Purkinje cell (primary cell): ENCODE measurements around the gene NFS1. TPM values are rescaled to one million over a fixed set of nuclear protein-coding genes. Genes with fewer than 3 reads are reported as not detected.

ENCODE experiments used
- polyA plus RNA-seq: library from polyadenylated mRNA; unstranded; fragments of >200 nt; fragmentation: Nextera tagmentation; gene quantifications from 2 replicates; pipeline ENCODE4 v1.2.1, GENCODE V29; 2014

NFS1 gene
- polyA plus RNA-seq, result 61.6 and 97.9 TPM in 2 replicates

DNA sequence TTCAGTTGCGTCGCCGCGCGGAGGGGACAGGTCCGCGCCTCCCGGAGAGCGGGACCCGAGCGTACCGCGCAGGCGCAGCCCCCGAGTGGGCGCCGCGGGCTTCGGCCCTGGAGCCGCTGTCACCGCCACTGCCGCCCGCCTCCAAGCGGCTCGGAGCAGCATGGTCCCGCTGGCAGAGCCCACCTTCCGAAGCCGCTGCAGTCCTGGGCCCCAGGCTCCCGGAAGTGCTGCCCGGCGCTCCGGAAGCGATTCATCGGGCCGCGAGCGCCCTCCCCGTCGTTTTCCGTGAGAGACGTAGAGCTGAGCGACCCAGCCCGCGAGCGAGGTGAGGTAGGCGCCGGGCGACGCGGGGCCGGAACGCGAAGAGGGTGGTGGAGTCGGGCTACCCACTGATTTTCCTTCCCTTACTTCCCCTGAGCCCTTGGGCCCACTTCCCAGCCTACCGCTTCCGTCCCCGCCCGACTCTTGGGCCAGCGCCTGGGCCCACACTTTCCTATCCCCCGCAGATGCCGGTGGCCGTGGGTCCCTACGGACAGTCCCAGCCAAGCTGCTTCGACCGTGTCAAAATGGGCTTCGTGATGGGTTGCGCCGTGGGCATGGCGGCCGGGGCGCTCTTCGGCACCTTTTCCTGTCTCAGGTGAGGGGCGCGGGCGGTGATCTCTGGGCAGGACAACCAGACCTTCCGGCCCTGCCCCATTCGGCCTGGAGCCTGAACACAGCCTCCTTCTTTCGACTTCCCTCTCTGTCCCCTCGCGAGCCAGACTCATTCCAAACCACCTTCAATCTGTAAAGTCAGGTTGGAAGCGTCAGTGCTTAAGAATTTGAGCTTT lies at the start of gene NFS1, which contains the start of gene ROMO1:
Gene NFS1 (minus strand): TSS at position 226 of the 830 bp plus-strand sequence. CDS start 64 bp downstream, at position 162.
Gene ROMO1 (plus strand): TSS at position 279 of the 830 bp plus-strand sequence. CDS start 228 bp downstream, at position 507.

DNA sequence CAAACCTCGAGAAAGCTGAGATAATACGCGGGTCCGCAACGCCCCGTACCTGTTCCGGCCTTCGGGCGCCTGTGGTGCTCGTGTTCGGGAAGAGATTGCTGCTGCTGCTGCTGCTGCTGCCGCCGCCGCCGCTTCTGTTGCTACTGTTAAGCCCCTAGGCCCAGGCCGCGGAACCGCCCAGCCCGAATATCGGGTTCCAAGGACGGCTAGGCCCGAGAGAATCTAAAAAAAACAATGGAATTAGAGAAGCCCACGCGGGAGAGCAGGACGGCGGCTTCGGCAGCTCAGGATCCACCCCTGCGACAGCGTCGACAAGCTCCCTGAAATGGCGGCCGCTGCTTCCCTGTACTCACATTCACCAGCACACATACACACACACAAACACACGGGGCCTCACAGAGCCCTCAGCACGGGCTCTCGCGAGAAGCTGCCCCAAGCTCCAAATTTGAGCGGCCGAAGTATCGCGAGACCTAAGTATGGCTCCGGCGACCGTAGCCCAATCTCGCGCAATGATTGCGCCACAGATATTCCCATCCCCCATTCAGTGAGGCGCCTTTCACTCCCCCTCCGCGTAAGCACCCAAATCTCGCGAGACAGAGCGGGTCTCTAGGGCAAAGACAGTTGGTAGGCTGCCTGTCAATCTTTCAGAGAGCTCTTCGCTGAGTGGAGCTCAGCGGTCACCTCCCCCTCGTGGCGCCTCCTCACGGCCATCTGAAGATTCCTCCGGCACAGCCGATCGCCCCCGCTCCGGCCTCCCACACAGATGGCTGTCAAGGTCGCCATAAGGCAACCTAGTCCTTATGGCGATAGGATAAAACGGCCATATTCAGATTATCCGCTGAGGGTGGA lies 43.0 kb upstream of the NFS1 start, which contains the start of gene RBM39:
Gene RBM39 (minus strand): TSS at position 369 of the 849 bp plus-strand sequence. CDS start 1,386 bp downstream, outside the sequence.

DNA sequence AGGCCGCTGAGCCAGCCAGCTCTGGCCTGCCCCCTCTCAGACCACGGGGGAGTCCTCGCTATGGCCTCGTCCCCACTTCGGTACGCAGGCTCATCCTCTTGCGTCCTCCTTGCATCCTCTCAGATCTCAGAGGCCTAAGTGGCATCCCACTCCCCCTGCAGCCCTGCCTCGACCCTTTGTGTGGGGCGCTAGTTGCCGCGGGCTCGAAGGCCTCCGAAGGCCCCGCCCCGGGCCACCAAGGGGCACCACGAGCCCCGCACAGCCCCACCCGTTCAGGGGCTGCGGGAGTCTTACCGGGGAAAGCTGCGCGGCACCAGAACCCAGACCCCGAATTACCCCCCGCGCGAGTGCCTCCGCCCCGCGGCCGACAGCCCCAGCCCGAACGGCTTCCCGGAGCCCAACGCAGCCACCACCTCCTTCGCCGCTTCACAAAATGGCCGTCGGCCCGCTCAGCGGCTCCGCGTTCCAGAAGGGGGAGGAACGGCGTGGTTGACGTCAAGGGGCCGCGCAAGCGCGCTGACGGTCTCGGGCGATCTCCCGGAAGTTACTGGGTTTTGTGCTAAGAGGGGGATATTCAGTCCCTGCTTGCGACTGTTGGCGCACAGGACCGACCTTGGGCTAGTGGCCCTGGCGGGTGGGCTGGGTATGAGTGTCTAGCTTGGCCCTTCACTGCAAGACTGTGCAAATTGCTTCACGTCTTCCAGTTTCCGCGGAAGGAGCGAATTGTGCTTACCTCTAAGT lies 34.5 kb downstream of the NFS1 start, which contains the start of the genes CPNE1 and RBM12:
Gene CPNE1 (minus strand): TSS at position 435 of the 741 bp plus-strand sequence. CDS start 31,977 bp downstream, outside the sequence.
Gene RBM12 (minus strand): TSS at position 435 of the 741 bp plus-strand sequence. CDS start 9,578 bp downstream, outside the sequence.

Other genes starting within 250 kb of the NFS1 start
- gene CEP250, start 243.8 kb downstream of the NFS1 start, polyA plus RNA-seq, result 2.3 and 6.1 TPM in 2 replicates
- gene C20orf173, start 169.7 kb downstream of the NFS1 start, polyA plus RNA-seq, result not detected in 2 replicates
- 146 and 164 TPM in 2 replicates for gene ERGIC3, start 157.3 kb downstream of the NFS1 start, polyA plus RNA-seq
- gene SPAG4, start 83.5 kb downstream of the NFS1 start, polyA plus RNA-seq, result not detected in 2 replicates
- 61.0 and 64.9 TPM in 2 replicates for gene CPNE1, start 34.5 kb downstream of the NFS1 start, polyA plus RNA-seq
- 5.4 and 5.5 TPM in 2 replicates for gene RBM12, start 34.5 kb downstream of the NFS1 start, polyA plus RNA-seq
- gene ROMO1, start 53 bp upstream of the NFS1 start, polyA plus RNA-seq, result 384 and 446 TPM in 2 replicates
- 121 and 138 TPM in 2 replicates for gene RBM39, start 42.9 kb upstream of the NFS1 start, polyA plus RNA-seq
- 139 and 149 TPM in 2 replicates for gene PHF20, start 72.7 kb upstream of the NFS1 start, polyA plus RNA-seq